Liver (tissue), 9 donors: Measurements from ENCODE around the gene DHRS4. TPM values are rescaled to one million over a fixed set of nuclear protein-coding genes. Genes with fewer than 3 reads are reported as not detected.
A peak's percentile ranks its signal among the peaks of the same experiment; 100 is the strongest.
"Not testable (repeated sequence)": the region's sequence is repeated elsewhere in the genome, so short reads cannot be mapped to it uniquely, and the experiment has no call there.

Experiments used
- DNase-seq: peaks from one replicate; pipeline ENCODE4 v3.0.0-alpha.2; 2017; ENCODE audit warnings: low spot score
- H3K27ac ChIP-seq, 2 donors: one replicate each; pipeline ENCODE4 v1.7.0; 2013; ENCODE audit warnings: inconsistent platforms in 2 of 2, low read length in 2 of 2, control low read depth in 1 of 2, low read depth in 1 of 2, mild to moderate bottlenecking in 1 of 2
- H3K27me3 ChIP-seq, 4 donors: one replicate each; pipeline versions ENCODE4 v1.6.1 to v1.7.0; 2013; ENCODE audit warnings: low read length in 3 of 4, inconsistent platforms in 1 of 4, mild to moderate bottlenecking in 1 of 4, moderate library complexity in 1 of 4; ENCODE audit not compliant: control insufficient read depth in 4 of 4, insufficient read depth in 4 of 4
- H3K36me3 ChIP-seq, 4 donors: one replicate each; pipeline versions ENCODE4 v1.6.1 to v1.7.0; 2013; ENCODE audit warnings: low read length in 3 of 4, mild to moderate bottlenecking in 3 of 4, low read depth in 1 of 4, moderate library complexity in 1 of 4; ENCODE audit not compliant: control insufficient read depth in 4 of 4, insufficient read depth in 3 of 4
- H3K4me1 ChIP-seq, 4 donors: one replicate each; pipeline versions ENCODE4 v1.6.1 to v1.7.0; 2013; ENCODE audit warnings: low read length in 3 of 4, mild to moderate bottlenecking in 3 of 4, moderate library complexity in 1 of 4; ENCODE audit not compliant: control insufficient read depth in 4 of 4, insufficient read depth in 4 of 4
- H3K4me3 ChIP-seq, 3 donors: one replicate each; pipeline versions ENCODE4 v1.6.1 to v1.7.0; 2013; ENCODE audit warnings: low read length in 3 of 3, control low read depth in 1 of 3, low read depth in 1 of 3, mild to moderate bottlenecking in 1 of 3
- H3K9ac ChIP-seq, 2 donors: one replicate each; pipeline ENCODE4 v1.7.0; 2013; ENCODE audit warnings: low read length in 2 of 2, mild to moderate bottlenecking in 2 of 2, moderate library complexity in 2 of 2, control low read depth in 1 of 2, low read depth in 1 of 2
- H3K9me3 ChIP-seq, 4 donors: one replicate each; pipeline versions ENCODE4 v1.6.1 to v1.7.0; 2013; ENCODE audit warnings: low read length in 3 of 4; ENCODE audit not compliant: control insufficient read depth in 4 of 4
- WGBS: extraction: QIAGEN DNeasy Blood & Tissue Kit; methylation state at CpG from one replicate; pipeline ENCODE4 v1.1.7; 2013; 5-methylcytosine and 5-hydroxymethylcytosine counted together
- polyA plus RNA-seq, 2 donors: library from polyadenylated mRNA; stranded (reverse) in 1 of 2; unstranded in 1 of 2; fragments of 200-250 nt in 1 of 2; fragments of >200 nt in 1 of 2; fragmentation: Nextera tagmentation in 1 of 2; extraction: Ambion mirVana in 1 of 2; gene quantifications; one replicate each; pipeline versions ENCODE4 v1.2.1 to v1.2.3, GENCODE V29; 2013 to 2015
- total RNA-seq, 2 donors: library from RNA; depleted of rRNA; stranded (reverse); fragments of >200 nt; gene quantifications; one replicate each; pipeline ENCODE4 v1.2.3, GENCODE V29; 2014
- donor health status: healthy.
- donor health status: healthy.
- donor health status: healthy.
- donor health status: healthy.
- donor health status: healthy.

DHRS4 gene
- total and polyA plus RNA-seq, 4 donors = 53.6 to 70.2 (median 61.5) TPM

GRCh38 chr14:23961704-23962103 lies 8.1 kb downstream of the DHRS4 start:
- H3K36me3 ChIP-seq, H3K27ac ChIP-seq, H3K9me3 ChIP-seq, H3K4me3 ChIP-seq, DNase-seq, H3K4me1 ChIP-seq, H3K27me3 ChIP-seq, H3K9ac ChIP-seq: not testable (repeated sequence)
- WGBS = 96% methylated on average over 1 of the region's 2 CpGs

- not testable (repeated sequence) for H3K27ac ChIP-seq, H3K9ac ChIP-seq, DNase-seq, H3K27me3 ChIP-seq, H3K4me1 ChIP-seq, H3K4me3 ChIP-seq, H3K36me3 ChIP-seq, H3K9me3 ChIP-seq
- WGBS = 67% methylated on average over 1 of the region's 9 CpGs
Observed at GRCh38 chr14:23969130-23969480, 15.5 kb downstream of the DHRS4 start.

- WGBS = 11% methylated on average over 58 of the region's 61 CpGs
- H3K9me3 ChIP-seq, H3K36me3 ChIP-seq, H3K27ac ChIP-seq, H3K27me3 ChIP-seq, H3K9ac ChIP-seq, H3K4me1 ChIP-seq: not testable (repeated sequence)
- peak; percentile 70 for DNase-seq
- H3K4me3 ChIP-seq = peak overlapping the region in 1 of 3 donors; percentile 42
Observed at GRCh38 chr14:23969481-23970282, 16.1 kb downstream of the DHRS4 start.

GRCh38 chr14:23970283-23970659 lies 16.7 kb downstream of the DHRS4 start:
- H3K9me3 ChIP-seq, H3K4me1 ChIP-seq, H3K36me3 ChIP-seq, H3K4me3 ChIP-seq, H3K9ac ChIP-seq, H3K27ac ChIP-seq, DNase-seq, H3K27me3 ChIP-seq: not testable (repeated sequence)
- 77% methylated on average over 15 of the region's 15 CpGs for WGBS

GRCh38 chr14:23973178-23973577 lies 19.6 kb downstream of the DHRS4 start:
- not testable (repeated sequence) for H3K4me3 ChIP-seq, DNase-seq
- 89% methylated on average over 8 of the region's 8 CpGs for WGBS

GRCh38 chr14:23974041-23974440 lies 20.5 kb downstream of the DHRS4 start:
- not testable (repeated sequence) for H3K9me3 ChIP-seq, H3K36me3 ChIP-seq, DNase-seq, H3K4me3 ChIP-seq, H3K4me1 ChIP-seq, H3K27me3 ChIP-seq, H3K27ac ChIP-seq, H3K9ac ChIP-seq

More at GRCh38 chr14:23973178-23973577, 19.6 kb downstream of the DHRS4 start:
- H3K4me1 ChIP-seq, H3K9me3 ChIP-seq, H3K9ac ChIP-seq, H3K27me3 ChIP-seq, H3K36me3 ChIP-seq, H3K27ac ChIP-seq: not testable (repeated sequence)
